Fibroblast of lung (primary cell): Measurements from ENCODE around the gene UBIAD1. TPM values are rescaled to one million over a fixed set of nuclear protein-coding genes. Genes with fewer than 3 reads are reported as not detected.

Source experiments
- DNase-seq, 2 donors: peaks; one replicate each; pipeline versions ENCODE4 v3.0.0 to v3.0.0-alpha.2; 2010; ENCODE audit warnings: low read depth in 2 of 2
- H2AFZ ChIP-seq: 2 replicates; pipeline ENCODE4 v1.5.1; 2012; ENCODE audit warnings: low read length, control low read depth, inconsistent platforms
- H3K27ac ChIP-seq: 2 replicates; pipeline ENCODE4 v1.5.1; 2011; ENCODE audit warnings: low read length, control low read depth; ENCODE audit not compliant: insufficient read depth
- H3K27me3 ChIP-seq: 2 replicates; pipeline ENCODE4 v1.5.1; 2011; ENCODE audit warnings: mild to moderate bottlenecking, low read length; ENCODE audit not compliant: control insufficient read depth, insufficient read depth
- H3K36me3 ChIP-seq: 2 replicates; pipeline ENCODE4 v1.5.1; 2011; ENCODE audit warnings: low read length; ENCODE audit not compliant: control insufficient read depth, insufficient read depth
- H3K4me1 ChIP-seq: 2 replicates; pipeline ENCODE4 v1.5.1; 2011; ENCODE audit warnings: low read length; ENCODE audit not compliant: control insufficient read depth, insufficient read depth; ENCODE audit errors: extremely low read depth
- H3K4me2 ChIP-seq: 2 replicates; pipeline ENCODE4 v1.5.1; 2011; ENCODE audit warnings: low read length, control low read depth; ENCODE audit not compliant: insufficient read depth; ENCODE audit errors: extremely low read depth
- H3K4me3 ChIP-seq, 4 experiments: fragments of 200-600 bp in 1 of 4; sonication (generic) in 1 of 4; replicated peaks in 1 of 4; 2 replicates each; pipeline ENCODE4 v1.5.1; 2011 to 2016; ENCODE audit warnings: low read length in 4 of 4, low read depth in 3 of 4, mild to moderate bottlenecking in 3 of 4, control low read depth in 2 of 4, inconsistent platforms in 1 of 4, mixed read lengths in 1 of 4; ENCODE audit not compliant: insufficient read depth in 1 of 4; ENCODE audit errors: control extremely low read depth in 1 of 4
- H3K79me2 ChIP-seq: 2 replicates; pipeline ENCODE4 v1.5.1; 2012; ENCODE audit warnings: mild to moderate bottlenecking, low read length, inconsistent platforms; ENCODE audit not compliant: control insufficient read depth, insufficient read depth
- H3K9ac ChIP-seq: 2 replicates; pipeline ENCODE4 v1.5.1; 2011; ENCODE audit warnings: mild to moderate bottlenecking, low read length, control low read depth; ENCODE audit not compliant: insufficient read depth
- H3K9me3 ChIP-seq: 2 replicates; pipeline ENCODE4 v1.5.1; 2012; ENCODE audit warnings: low read depth, low read length; ENCODE audit not compliant: control insufficient read depth, insufficient read depth
- H4K20me1 ChIP-seq: 2 replicates; pipeline ENCODE4 v1.5.1; 2011; ENCODE audit warnings: low read length; ENCODE audit not compliant: control insufficient read depth, insufficient read depth; ENCODE audit errors: extremely low read depth
- EZH2 ChIP-seq: IDR thresholded peaks from 2 replicates; pipeline ENCODE4 v1.5.1; 2012; ENCODE audit warnings: low read length, control low read depth, mild to moderate bottlenecking; ENCODE audit errors: missing control alignments
- polyA plus RNA-seq, 2 donors: library from polyadenylated mRNA; depleted of rRNA in 1 of 2; stranded (reverse) in 1 of 2; unstranded in 1 of 2; fragments of >200 nt; gene quantifications; 2 replicates each; pipeline ENCODE4 v1.2.1, GENCODE V29; 2011 to 2012; ENCODE audit warnings: missing spikeins in 1 of 2
- total RNA-seq: library from RNA; depleted of rRNA; stranded (reverse); fragments of >200 nt; gene quantifications from 2 replicates; pipeline ENCODE4 v1.2.1, GENCODE V29; 2014
- TF ChIP-seq, protein P1 (sequence below), 2 donors: IDR thresholded peaks in 1 of 2; conservative IDR thresholded peaks in 1 of 2; 1 replicate in 1 of 2; 2 replicates in 1 of 2; pipeline ENCODE4 v1.5.1; 2011 to 2012; ENCODE audit warnings: low read length in 2 of 2, control low read depth in 1 of 2, inconsistent platforms in 1 of 2, low read depth in 1 of 2, mild to moderate bottlenecking in 1 of 2

UBIAD1 gene
- total and polyA plus RNA-seq, 2 donors (not counting 1 experiment from before 2014, with no cell fraction given): 7.1 to 7.6 TPM

DNA sequence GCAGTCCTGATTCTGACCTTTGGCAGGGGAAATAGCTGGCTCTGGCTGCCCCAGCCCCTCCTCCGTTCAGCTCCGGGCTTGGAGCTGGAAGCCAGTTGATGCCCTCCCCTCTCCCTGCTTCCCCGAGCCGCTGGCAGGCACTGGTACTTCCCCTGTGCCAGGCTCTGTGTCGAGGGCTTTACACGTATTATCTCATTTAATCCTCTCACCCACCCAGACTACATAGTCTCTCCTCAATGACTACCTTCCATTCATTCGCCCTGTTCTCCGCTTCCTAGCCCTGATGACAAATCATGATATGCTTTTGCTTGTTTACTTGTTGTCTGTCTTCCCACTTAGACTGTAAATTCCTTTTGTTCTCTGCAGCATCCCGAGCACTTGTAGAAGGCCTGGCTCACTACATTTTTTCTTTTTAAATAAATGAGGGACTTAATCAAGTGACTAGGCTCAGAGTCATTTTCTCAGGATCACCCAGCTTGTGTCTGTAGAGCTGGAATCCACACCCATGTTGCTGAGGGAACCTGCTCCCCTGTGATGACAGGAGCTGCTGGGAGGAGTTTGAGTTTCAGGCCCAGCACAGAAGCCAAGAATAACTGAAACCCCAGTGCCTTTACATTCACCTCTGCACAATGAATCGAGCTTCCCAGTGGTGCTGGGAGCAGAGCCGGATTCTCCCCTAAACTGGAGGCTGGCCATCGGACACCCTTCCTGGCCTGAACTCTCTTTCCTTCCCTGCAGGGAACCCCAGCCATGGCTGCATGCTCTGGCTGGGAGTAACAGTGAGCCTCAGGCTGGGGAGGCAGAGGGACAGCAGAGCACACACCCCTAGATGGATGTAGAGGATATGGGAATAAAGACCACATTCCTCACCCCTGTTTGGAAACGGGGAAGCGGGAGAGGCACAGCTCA, 58.3 kb downstream of the UBIAD1 start:
- no peaks in the 10 kb centered on the region for H4K20me1 ChIP-seq
- peaks cover 3% of the 10 kb centered on the region for H3K27me3 ChIP-seq
- H3K4me2 ChIP-seq: no peak overlapping the region
- H3K9me3 ChIP-seq: no peaks in the 10 kb centered on the region
- no peaks in the 10 kb centered on the region for H3K4me1 ChIP-seq
- TF ChIP-seq, protein P1, sequence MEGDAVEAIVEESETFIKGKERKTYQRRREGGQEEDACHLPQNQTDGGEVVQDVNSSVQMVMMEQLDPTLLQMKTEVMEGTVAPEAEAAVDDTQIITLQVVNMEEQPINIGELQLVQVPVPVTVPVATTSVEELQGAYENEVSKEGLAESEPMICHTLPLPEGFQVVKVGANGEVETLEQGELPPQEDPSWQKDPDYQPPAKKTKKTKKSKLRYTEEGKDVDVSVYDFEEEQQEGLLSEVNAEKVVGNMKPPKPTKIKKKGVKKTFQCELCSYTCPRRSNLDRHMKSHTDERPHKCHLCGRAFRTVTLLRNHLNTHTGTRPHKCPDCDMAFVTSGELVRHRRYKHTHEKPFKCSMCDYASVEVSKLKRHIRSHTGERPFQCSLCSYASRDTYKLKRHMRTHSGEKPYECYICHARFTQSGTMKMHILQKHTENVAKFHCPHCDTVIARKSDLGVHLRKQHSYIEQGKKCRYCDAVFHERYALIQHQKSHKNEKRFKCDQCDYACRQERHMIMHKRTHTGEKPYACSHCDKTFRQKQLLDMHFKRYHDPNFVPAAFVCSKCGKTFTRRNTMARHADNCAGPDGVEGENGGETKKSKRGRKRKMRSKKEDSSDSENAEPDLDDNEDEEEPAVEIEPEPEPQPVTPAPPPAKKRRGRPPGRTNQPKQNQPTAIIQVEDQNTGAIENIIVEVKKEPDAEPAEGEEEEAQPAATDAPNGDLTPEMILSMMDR (conservative IDR thresholded peaks at IDR 0.05 in 1 of 2, IDR thresholded peaks at IDR 0.05 in 1 of 2; ENCODE audit: low read depth in 1 of 2, low read length in 2 of 2): no peak
- TF ChIP-seq EZH2: no peak
- H3K27ac ChIP-seq: no peak overlapping the region
- H3K79me2 ChIP-seq: no peaks in the 10 kb centered on the region
- no peak overlapping the region for H3K4me3 ChIP-seq
- H2AFZ ChIP-seq: no peak overlapping the region
- DNase-seq: no peak
- H3K9ac ChIP-seq: no peak overlapping the region
- H3K36me3 ChIP-seq: no peaks in the 10 kb centered on the region

DNA sequence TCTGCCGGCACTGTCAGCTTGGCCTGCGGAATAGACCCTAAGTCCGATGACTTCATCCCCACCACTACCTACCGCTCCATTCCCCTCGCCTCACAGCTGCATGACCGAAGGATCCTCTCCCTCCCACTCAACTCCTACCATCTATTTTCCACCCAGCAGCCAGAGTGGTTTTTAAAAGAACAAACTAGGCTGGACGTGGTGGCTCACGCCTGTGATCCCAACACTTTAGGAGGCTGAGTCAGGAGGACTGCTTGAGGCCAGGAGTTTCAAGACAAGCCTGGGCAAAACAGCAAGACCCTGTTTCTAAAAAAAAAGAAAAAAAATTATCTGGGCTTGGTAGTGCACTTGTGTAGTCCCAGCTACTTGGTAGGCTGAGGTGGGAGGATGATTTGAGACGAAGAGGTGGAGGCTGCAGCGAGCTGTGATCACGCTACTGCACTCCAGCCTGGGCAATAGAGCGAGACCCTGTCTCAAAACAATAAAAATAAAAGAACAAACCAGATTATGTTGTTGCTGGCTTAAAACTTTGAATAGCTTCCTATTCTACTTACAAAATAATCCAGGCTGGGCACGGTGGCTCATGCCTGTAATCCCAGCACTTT, 59.0 kb downstream of the UBIAD1 start:
- TF ChIP-seq, protein P1 (conservative IDR thresholded peaks at IDR 0.05 in 1 of 2, IDR thresholded peaks at IDR 0.05 in 1 of 2; ENCODE audit: low read depth in 1 of 2, low read length in 2 of 2): no peak
- no peak for TF ChIP-seq EZH2
- Histone ChIP-seq H3K27me3 (peaks cover 3% of the 10 kb centered on the region), H3K4me3 (no peak overlapping the region), H4K20me1 (no peaks in the 10 kb centered on the region), H3K4me1 (no peaks in the 10 kb centered on the region), H3K79me2 (no peaks in the 10 kb centered on the region), H3K9me3 (no peaks in the 10 kb centered on the region), H3K4me2 (no peak overlapping the region), H3K9ac (no peak overlapping the region), H2AFZ (no peak overlapping the region), H3K36me3 (no peaks in the 10 kb centered on the region), H3K27ac (no peak overlapping the region)
- DNase-seq: no peak

DNA sequence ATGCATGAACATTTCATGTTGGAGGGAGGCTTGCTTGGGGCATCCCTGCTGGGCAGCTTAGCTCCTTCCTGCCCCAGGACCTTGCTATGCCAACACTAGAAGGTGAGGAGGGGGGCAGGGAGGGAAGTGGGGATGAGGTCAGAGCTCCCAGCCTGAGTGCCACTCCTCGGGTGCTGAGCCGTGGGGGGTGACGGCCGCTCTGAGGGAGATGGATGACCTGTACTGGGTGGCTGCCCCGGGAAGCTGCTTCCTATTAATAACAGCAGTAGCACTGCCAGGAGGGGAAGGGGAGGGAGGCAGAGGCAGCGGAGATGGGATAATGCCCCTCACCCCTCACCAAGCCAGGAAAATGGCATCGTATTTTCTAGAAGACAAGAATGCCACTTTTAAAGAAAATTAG, 60.6 kb downstream of the UBIAD1 start:
- no peaks in the 10 kb centered on the region for H3K9me3 ChIP-seq
- H3K79me2 ChIP-seq: no peaks in the 10 kb centered on the region
- TF ChIP-seq, protein P1 (conservative IDR thresholded peaks at IDR 0.05 in 1 of 2, IDR thresholded peaks at IDR 0.05 in 1 of 2; ENCODE audit: low read depth in 1 of 2, low read length in 2 of 2): no peak
- TF ChIP-seq EZH2: no peak
- H3K27ac ChIP-seq: no peak overlapping the region
- no peak overlapping the region for H3K4me3 ChIP-seq
- no peak overlapping the region for H3K9ac ChIP-seq
- no peak overlapping the region for H3K4me2 ChIP-seq
- H3K4me1 ChIP-seq: no peaks in the 10 kb centered on the region
- H4K20me1 ChIP-seq: no peaks in the 10 kb centered on the region
- H2AFZ ChIP-seq: no peak overlapping the region
- peaks cover 6% of the 10 kb centered on the region for H3K27me3 ChIP-seq
- no peaks in the 10 kb centered on the region for H3K36me3 ChIP-seq
- DNase-seq: no peak
